Fibroblast of lung (primary cell): Measurements from ENCODE around the gene TGIF1. TPM values are rescaled to one million over a fixed set of nuclear protein-coding genes. Genes with fewer than 3 reads are reported as not detected.

Experiments used
- DNase-seq, 2 donors: peaks; one replicate each; pipeline versions ENCODE4 v3.0.0 to v3.0.0-alpha.2; 2010; ENCODE audit warnings: low read depth in 2 of 2
- H2AFZ ChIP-seq: 2 replicates; pipeline ENCODE4 v1.5.1; 2012; ENCODE audit warnings: low read length, control low read depth, inconsistent platforms
- H3K27ac ChIP-seq: 2 replicates; pipeline ENCODE4 v1.5.1; 2011; ENCODE audit warnings: low read length, control low read depth; ENCODE audit not compliant: insufficient read depth
- H3K27me3 ChIP-seq: 2 replicates; pipeline ENCODE4 v1.5.1; 2011; ENCODE audit warnings: mild to moderate bottlenecking, low read length; ENCODE audit not compliant: control insufficient read depth, insufficient read depth
- H3K36me3 ChIP-seq: 2 replicates; pipeline ENCODE4 v1.5.1; 2011; ENCODE audit warnings: low read length; ENCODE audit not compliant: control insufficient read depth, insufficient read depth
- H3K4me1 ChIP-seq: 2 replicates; pipeline ENCODE4 v1.5.1; 2011; ENCODE audit warnings: low read length; ENCODE audit not compliant: control insufficient read depth, insufficient read depth; ENCODE audit errors: extremely low read depth
- H3K4me2 ChIP-seq: 2 replicates; pipeline ENCODE4 v1.5.1; 2011; ENCODE audit warnings: low read length, control low read depth; ENCODE audit not compliant: insufficient read depth; ENCODE audit errors: extremely low read depth
- H3K4me3 ChIP-seq, 4 experiments: fragments of 200-600 bp in 1 of 4; sonication (generic) in 1 of 4; replicated peaks in 1 of 4; 2 replicates each; pipeline ENCODE4 v1.5.1; 2011 to 2016; ENCODE audit warnings: low read length in 4 of 4, low read depth in 3 of 4, mild to moderate bottlenecking in 3 of 4, control low read depth in 2 of 4, inconsistent platforms in 1 of 4, mixed read lengths in 1 of 4; ENCODE audit not compliant: insufficient read depth in 1 of 4; ENCODE audit errors: control extremely low read depth in 1 of 4
- H3K79me2 ChIP-seq: 2 replicates; pipeline ENCODE4 v1.5.1; 2012; ENCODE audit warnings: mild to moderate bottlenecking, low read length, inconsistent platforms; ENCODE audit not compliant: control insufficient read depth, insufficient read depth
- H3K9ac ChIP-seq: 2 replicates; pipeline ENCODE4 v1.5.1; 2011; ENCODE audit warnings: mild to moderate bottlenecking, low read length, control low read depth; ENCODE audit not compliant: insufficient read depth
- H3K9me3 ChIP-seq: 2 replicates; pipeline ENCODE4 v1.5.1; 2012; ENCODE audit warnings: low read depth, low read length; ENCODE audit not compliant: control insufficient read depth, insufficient read depth
- H4K20me1 ChIP-seq: 2 replicates; pipeline ENCODE4 v1.5.1; 2011; ENCODE audit warnings: low read length; ENCODE audit not compliant: control insufficient read depth, insufficient read depth; ENCODE audit errors: extremely low read depth
- CTCF ChIP-seq, 2 donors: IDR thresholded peaks in 1 of 2; conservative IDR thresholded peaks in 1 of 2; 1 replicate in 1 of 2; 2 replicates in 1 of 2; pipeline ENCODE4 v1.5.1; 2011 to 2012; ENCODE audit warnings: low read length in 2 of 2, control low read depth in 1 of 2, inconsistent platforms in 1 of 2, low read depth in 1 of 2, mild to moderate bottlenecking in 1 of 2
- EZH2 ChIP-seq: IDR thresholded peaks from 2 replicates; pipeline ENCODE4 v1.5.1; 2012; ENCODE audit warnings: low read length, control low read depth, mild to moderate bottlenecking; ENCODE audit errors: missing control alignments
- polyA plus RNA-seq, 2 donors: library from polyadenylated mRNA; depleted of rRNA in 1 of 2; stranded (reverse) in 1 of 2; unstranded in 1 of 2; fragments of >200 nt; gene quantifications; 2 replicates each; pipeline ENCODE4 v1.2.1, GENCODE V29; 2011 to 2012; ENCODE audit warnings: missing spikeins in 1 of 2
- total RNA-seq: library from RNA; depleted of rRNA; stranded (reverse); fragments of >200 nt; gene quantifications from 2 replicates; pipeline ENCODE4 v1.2.1, GENCODE V29; 2014

The TGIF1 gene
- total and polyA plus RNA-seq, 2 donors (not counting 1 experiment from before 2014, with no cell fraction given), result 64.7 to 157 TPM

DNA sequence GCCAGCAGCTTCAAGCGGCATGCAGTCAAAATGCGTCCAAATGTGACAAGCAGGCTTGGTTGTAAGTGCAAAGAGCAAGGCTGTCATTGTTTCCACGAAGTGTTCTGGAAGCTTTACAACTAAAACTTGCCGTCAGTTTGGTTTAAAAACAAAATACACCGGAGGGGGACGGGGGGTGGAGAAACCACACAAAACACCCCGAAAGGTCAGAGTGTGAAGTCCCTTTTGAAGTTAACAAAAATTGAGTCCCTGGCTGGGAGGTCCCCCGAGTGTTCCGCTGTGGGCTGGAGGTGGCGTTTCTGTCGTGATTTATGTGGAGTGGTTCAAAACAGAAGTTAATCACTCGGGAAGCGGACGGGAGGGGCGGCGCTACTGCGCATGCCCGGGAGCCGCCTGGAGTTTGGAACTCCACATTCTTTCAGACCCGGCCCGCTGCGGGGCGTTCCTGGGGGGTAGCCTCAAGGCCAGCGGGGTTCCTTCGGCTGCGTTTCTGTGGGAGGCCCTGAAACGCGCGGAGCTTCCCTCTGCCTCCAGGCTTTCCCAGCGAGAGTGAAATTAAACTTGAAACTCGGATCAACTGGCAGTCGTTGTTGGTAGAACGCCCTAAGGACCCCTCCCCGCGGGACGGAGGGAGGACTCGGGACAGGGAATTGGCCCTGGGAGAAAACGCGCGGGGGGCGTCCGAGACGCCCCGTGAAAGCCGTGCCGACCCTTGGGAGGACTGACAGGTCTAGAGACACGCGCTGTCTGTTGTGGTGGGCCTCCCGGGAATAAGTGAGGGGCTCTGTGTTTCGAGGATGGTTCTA is 1.4 kb downstream of the TGIF1 start:
- Histone ChIP-seq H2AFZ (no peak overlapping the region), H3K27ac (peak overlapping the region; percentile 97), H3K4me1 (peaks cover 13% of the 10 kb centered on the region), H3K27me3 (no peaks in the 10 kb centered on the region), H3K36me3 (peaks cover 3% of the 10 kb centered on the region), H3K9ac (peak overlapping the region; percentile 97), H3K79me2 (peaks cover 50% of the 10 kb centered on the region), H3K9me3 (no peaks in the 10 kb centered on the region), H3K4me2 (peak overlapping the region; percentile 54), H4K20me1 (no peaks in the 10 kb centered on the region), H3K4me3 (peak overlapping the region; percentile 78 to 98 (median 90))
- TF ChIP-seq EZH2 (no peak), CTCF (conservative IDR thresholded peaks at IDR 0.05 in 1 of 2, IDR thresholded peaks at IDR 0.05 in 1 of 2; ENCODE audit: low read depth in 1 of 2, low read length in 2 of 2) (no peak)
- peak; percentile 86 to 95 for DNase-seq

DNA sequence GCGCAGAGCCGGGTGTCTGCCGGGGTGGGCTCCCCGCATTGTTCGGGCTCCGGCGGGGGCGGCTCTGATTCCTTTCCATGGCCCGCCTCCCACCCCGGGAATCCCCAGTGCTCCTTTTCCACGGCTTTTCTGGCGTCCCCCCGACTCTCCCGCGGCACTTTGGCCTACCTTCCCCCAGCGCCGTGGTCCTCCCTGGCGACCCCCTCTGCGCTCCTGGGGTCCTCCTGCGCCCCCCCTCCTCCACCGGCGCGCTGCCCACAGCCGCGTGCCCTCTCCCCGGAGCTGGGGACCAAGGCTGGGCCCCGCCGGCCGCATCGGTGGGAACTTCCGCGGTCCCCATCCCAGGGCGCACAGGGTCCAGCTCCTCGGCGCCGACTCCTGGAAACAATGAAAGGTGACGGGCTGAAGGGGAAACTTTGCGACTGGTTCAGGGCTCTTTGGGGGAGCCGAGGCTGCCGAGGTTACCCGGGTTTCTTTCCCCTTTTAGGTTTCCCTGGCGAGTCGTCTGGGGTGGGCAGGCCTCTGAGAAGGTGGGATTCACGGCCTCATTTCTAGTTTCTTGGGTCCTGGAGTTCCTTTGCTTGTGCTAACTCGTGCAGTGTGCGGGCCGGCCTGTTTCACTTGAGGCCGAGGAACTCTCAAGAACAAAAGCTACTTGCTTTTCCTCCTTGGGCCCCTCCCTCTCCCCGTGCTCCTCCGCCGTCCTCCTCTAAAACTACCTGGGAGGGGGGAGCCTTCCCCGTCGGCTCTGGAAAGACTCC is 2.2 kb downstream of the TGIF1 start:
- Histone ChIP-seq H3K4me3 (peak overlapping the region; percentile 78 to 98 (median 90)), H2AFZ (no peak overlapping the region), H3K27me3 (no peaks in the 10 kb centered on the region), H3K9me3 (no peaks in the 10 kb centered on the region), H3K9ac (peak overlapping the region; percentile 97), H3K36me3 (peaks cover 7% of the 10 kb centered on the region), H3K4me2 (peak overlapping the region; percentile 83), H3K27ac (peak overlapping the region; percentile 97), H3K79me2 (peaks cover 58% of the 10 kb centered on the region), H4K20me1 (no peaks in the 10 kb centered on the region), H3K4me1 (peaks cover 12% of the 10 kb centered on the region)
- no peak for TF ChIP-seq EZH2
- no peak for TF ChIP-seq CTCF (conservative IDR thresholded peaks at IDR 0.05 in 1 of 2, IDR thresholded peaks at IDR 0.05 in 1 of 2; ENCODE audit: low read depth in 1 of 2, low read length in 2 of 2)
- DNase-seq, result peak; percentile 75 to 77

DNA sequence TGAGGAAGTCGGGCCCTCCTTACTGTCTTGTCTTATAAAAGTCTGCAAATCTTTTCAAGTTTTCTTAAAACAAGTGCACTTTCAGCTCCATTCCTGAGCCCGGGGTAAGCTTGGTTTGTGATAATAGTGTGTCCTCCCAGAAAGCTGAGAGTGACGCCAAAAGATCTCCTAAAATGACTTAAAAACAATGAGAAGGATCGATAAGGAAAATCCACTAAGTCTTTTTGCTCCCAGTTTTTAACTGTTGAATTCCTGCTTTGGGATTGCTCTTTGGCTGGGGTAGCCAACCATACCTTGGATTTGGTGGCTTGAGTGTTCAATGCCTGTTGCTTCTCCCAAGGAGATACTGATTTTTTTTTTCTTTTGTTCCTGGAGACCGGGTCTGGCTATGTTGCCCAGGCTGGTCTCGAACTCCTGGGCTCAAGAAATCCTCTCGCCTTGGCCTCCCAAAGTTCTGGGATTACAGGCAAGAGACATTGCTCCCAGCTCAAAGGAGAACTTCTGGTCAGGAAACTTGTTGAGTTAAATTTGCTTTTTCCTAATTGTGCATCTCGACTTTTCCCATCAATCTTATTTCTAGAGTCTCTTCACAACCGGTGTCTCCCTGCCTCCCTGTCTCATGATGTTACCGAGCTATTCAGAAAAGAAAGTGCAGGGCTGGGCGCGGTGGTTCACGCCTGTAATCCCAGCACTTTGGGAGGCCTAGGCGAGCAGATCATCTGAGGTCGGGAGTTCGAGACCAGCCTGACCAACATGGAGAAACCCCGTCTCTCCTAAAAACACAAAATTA is 3.0 kb downstream of the TGIF1 start:
- peaks cover 12% of the 10 kb centered on the region for H3K4me1 ChIP-seq
- no peaks in the 10 kb centered on the region for H3K27me3 ChIP-seq
- peak overlapping the region; percentile 97 for H3K27ac ChIP-seq
- H3K9ac ChIP-seq, result peak overlapping the region; percentile 97
- H4K20me1 ChIP-seq, result no peaks in the 10 kb centered on the region
- H3K4me3 ChIP-seq, result peak overlapping the region; percentile 78 to 98 (median 90)
- DNase-seq, result peak in 1 of 2 donors; percentile 48
- H3K79me2 ChIP-seq, result peaks cover 65% of the 10 kb centered on the region
- H3K4me2 ChIP-seq, result peak overlapping the region; percentile 83
- no peak overlapping the region for H2AFZ ChIP-seq
- H3K9me3 ChIP-seq, result no peaks in the 10 kb centered on the region
- TF ChIP-seq CTCF (conservative IDR thresholded peaks at IDR 0.05 in 1 of 2, IDR thresholded peaks at IDR 0.05 in 1 of 2; ENCODE audit: low read depth in 1 of 2, low read length in 2 of 2) (no peak), EZH2 (no peak)
- H3K36me3 ChIP-seq, result peaks cover 11% of the 10 kb centered on the region
